KG1 (cell line): Measurements from ENCODE around the gene HSD3B7.
"Not testable (repeated sequence)": the region's sequence is repeated elsewhere in the genome, so short reads cannot be mapped to it uniquely, and the experiment has no call there.

Experiments used
- DNase-seq: peaks from one replicate; lab custom pipeline; 2025; lab: John Stamatoyannopoulos, UW

HSD3B7 gene

GRCh38 chr16:30984669-30985400 is at the start of gene HSD3B7:
Gene HSD3B7, plus strand, starts transcription at chr16:30985207. Its CDS starts 452 bp downstream, at chr16:30985659.
- no peak for DNase-seq

GRCh38 chr16:30937692-30938091 is 47.3 kb upstream of the HSD3B7 start:
- DNase-seq: no peak

DNA sequence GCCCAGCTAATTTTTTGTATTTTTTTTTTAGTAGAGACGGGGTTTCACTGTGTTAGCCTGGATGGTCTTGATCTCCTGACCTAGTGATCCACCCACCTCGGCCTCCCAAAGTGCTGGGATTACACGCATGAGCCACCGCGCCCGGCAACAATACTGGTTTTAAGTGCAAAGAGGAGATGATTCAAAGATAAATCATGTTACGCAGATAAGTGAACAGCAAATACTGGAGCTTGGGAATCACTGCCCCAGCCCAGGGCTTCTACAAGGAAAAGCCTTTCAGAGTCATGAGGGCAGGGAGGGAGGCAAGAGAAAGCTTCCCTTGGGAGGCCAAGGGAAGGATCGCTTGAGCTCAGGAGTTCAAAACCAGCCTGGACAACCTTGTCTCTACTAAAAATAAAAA is 45.4 kb upstream of the HSD3B7 start:
- not testable (repeated sequence) for DNase-seq

DNA sequence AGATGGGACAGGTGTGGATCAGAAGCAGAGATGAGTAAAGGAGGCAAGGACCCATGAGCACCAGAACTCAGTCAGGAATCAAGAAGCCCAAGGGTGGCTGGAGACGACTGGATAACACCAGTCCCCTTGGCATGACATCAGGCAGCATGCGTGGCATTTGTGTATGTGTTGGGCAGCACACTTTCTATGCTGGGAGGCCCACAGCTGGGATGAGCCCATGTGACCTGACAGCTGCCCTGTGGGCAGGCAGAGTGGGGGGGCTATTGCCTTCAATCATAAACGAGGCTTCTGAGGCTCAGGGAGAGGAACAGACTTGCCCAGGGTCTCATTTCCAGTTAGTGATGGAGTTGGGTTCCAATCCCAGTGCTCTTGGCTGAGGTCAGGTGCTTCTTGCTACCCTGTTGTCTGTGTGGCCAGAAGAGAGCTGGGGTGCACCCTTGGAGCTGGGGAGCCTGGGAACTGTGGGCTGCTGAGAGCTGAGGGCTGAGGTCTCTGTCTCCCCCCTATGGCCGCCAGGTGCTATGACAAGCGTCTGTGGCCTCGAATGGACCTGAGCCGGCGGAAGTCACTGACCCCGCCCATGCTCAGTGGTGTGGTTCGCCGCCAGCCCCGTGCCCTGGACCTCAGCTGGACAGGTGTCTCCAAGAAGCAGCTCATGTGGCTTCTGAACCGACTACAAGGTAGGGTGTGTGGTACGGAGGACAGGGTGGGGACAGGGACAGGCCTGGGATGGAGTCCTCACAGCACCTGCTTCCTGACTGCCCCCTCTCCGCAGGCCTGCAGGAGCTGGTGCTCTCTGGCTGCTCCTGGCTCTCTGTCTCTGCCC is 43.2 kb upstream of the HSD3B7 start:
- DNase-seq: no peak

GRCh38 chr16:30942426-30942806 is 42.6 kb upstream of the HSD3B7 start:
- DNase-seq: no peak

DNA sequence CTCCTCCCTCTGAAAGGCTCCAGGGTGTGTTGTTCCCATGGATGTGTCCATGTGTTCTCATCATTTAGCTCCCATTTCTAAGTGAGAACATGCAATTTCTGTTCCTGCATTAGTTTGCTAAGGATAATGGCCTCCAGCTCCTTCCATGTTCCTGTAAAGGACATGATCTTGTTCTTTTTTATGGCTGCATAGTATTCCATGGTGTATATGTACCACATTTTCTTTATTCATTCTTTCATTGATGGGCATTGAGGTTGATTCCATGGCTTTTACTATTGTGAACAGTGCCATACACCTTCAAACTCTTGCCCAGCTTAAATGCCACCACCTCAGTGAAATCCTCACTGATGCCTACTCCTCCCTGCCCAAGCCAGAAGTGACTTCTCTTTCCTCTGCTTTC is 40.7 kb upstream of the HSD3B7 start:
- DNase-seq: no peak

DNA sequence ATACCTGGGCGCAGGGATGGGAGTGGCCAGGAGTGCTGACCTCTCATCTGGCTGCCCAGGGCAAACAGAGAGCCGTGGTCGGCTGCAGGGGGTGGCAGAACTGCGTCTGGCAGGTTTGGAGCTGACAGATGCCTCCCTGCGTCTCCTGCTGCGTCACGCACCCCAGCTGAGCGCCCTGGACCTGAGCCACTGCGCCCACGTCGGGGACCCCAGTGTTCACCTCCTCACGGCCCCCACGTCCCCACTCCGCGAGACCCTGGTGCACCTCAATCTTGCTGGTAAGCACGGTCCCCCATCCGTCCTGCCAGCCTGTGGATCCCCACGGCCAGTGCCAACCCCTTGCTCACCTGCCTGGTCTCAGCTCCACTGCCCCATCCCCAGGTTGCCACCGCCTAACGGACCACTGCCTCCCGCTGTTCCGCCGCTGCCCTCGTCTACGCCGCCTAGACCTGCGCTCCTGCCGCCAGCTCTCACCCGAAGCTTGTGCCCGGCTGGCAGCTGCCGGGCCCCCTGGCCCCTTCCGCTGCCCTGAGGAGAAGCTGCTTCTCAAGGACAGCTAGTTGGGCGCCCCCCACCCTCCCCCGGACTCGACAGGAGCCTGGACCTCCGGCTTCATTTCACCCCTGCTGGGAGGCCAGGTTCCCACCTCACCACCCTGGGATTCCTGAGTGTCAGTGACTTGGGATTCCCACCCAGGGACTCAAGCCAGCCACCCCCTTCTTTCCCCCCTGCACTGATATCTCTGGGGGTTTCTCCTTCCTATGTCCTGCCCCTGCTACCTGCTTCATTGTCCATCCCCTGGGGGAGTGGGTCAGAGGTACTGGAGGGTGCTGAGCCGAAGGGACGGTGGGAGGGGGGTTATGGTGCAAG is 38.1 kb upstream of the HSD3B7 start:
- no peak for DNase-seq

DNA sequence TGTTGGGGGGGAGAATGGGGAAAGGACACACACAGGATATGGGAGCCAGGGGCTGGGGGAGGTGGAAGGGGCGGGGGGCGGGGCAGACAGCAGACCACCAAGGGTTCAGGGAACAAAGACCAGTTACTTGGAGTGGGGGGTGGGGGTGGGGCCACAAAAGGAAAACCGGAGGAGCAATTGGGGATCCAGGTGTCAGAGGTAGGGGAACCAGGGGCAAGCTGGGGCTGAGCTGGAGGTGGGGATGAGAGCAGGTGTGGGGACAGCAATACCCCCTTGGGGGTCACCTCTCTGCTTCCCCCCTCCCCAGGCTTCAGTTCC is 37.5 kb upstream of the HSD3B7 start:
- DNase-seq: no peak

DNA sequence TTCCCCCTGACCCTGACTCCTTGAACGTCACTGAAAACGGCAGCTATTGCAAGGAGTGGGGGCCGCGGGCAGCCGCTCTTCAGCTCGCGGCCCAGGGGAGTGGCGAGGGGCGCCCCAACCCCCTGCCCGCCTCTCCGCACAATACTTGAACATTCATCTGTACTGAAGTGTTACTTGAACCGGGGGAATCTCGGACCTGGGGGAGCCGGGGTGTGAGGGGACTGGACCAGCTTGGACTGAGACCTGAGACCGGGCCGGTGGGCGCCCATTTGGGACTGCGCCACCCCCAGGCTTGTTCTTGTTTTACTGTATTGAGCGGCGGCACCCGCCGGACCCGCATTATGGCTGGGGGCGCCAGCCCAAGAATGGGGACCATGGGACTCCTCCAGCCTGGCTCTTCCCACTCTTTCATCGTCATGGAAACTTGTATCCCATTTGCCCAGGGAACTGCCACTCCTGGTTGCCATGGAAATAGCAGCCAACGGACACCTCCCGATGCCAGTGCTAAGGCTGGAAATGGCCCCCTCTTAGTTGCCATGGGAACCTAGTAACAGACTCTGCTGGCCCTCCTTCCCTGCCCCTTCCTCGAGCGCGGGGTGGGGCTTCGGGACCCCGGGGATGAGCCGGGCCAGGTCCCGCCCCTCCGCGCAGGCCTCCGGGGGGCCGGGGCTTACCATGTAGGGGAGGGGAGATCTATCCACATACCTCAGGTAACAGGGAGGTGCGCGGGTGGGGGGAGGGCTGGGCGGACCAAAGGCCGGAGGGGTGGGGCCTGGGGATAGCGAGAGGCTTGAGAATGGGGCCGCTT is 36.9 kb upstream of the HSD3B7 start:
- DNase-seq: no peak

DNA sequence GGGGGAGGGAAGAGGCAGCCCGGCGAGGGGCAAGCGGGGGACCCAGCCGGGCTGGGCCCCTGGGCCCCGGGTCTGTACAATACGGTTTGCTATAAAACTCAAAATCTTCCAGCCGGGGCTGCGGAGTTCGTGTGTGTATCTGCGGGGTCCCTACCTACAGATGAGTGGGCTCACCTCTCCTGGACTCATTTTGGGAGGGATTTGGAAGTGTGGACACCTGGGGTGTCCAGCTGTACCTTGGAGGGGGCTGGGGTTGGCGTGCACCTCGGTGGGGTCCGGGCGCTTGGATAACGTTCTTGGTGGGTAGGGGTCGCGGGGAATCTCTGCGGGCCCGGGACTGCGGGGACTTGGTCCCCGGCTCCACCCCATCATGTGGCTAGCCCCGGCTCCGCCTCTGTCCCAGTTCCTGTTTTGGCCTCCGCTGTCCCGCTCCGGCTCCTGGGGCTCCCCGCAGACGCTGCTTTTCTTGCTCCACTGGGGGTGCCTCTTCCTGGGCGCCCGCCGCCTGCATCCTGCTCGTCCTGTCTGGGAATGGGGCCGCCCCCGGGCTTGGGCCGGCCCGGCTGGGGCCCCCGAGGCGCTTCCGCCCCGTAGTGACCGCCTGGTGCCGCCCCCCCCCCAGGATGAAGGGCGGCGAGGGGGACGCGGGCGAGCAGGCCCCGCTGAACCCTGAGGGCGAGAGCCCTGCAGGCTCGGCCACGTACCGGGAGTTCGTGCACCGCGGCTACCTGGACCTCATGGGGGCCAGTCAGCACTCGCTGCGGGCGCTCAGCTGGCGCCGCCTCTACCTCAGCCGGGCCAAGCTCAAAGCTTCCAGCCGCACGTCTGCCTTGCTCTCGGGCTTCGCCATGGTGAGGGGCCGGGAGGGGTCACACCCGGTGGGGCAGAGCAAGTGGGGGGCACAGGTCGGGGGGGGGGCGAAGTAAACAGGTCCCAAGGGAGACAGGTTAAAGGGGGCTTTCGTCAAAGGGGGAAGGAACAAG is 36.0 kb upstream of the HSD3B7 start, which contains the start of gene ORAI3:
TSS of gene ORAI3 (plus strand) at position 402 of the 983 bp plus-strand sequence. CDS start at position 624, 222 bp downstream.
- peak; percentile 54 for DNase-seq

DNA sequence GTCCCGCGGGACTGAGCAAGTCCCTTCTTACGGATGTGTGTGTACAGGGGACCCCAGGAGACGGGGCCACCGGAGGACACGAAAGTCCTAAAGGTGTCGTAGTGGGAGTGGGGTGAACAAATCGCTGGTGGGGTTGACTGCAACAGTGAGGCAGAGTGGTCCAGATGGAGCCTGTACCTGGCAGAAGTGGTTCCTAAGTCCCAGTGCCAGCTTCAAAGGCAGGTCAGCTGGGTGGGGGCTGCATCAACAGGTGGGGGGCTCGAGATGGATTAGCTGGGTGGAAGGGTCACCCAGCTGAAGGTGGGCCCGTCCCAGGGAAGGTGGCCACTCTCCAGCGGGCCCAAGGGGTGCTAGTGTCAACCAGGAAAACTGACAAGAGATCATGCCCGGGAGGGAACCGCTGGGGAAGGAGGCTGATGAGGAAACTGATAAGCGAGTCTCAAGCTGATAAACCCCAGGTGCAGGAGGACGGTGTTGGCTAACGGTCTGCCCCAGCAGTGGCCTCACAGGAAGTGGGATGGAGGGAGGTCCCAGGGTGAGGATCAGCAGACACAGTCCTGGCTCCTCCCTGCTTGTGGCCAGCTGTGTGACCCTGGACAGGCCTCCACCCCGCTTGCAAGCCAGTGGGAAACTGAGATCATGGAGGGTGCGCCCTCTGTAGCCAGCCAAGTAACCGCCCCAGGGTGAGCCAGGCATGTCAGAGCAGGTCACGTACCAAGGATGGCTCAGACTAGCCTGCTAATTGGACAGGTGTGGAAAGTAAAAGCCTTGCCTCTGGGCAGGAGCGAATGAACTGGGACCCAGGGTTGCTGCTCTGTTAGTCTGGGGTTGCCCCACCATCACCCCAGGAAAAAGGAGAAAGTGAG is 35.1 kb upstream of the HSD3B7 start:
- no peak for DNase-seq

- no peak for DNase-seq
Observed at GRCh38 chr16:30950516-30951065, 34.4 kb upstream of the HSD3B7 start.

- DNase-seq: no peak
Observed at GRCh38 chr16:30951193-30951592, 33.8 kb upstream of the HSD3B7 start.

GRCh38 chr16:30951750-30952149 is 33.3 kb upstream of the HSD3B7 start:
- DNase-seq: no peak

- no peak for DNase-seq
Observed at GRCh38 chr16:30953111-30953510, 31.9 kb upstream of the HSD3B7 start.

- DNase-seq: peak; percentile 59
Observed at GRCh38 chr16:30953511-30954124, 31.4 kb upstream of the HSD3B7 start.

DNA sequence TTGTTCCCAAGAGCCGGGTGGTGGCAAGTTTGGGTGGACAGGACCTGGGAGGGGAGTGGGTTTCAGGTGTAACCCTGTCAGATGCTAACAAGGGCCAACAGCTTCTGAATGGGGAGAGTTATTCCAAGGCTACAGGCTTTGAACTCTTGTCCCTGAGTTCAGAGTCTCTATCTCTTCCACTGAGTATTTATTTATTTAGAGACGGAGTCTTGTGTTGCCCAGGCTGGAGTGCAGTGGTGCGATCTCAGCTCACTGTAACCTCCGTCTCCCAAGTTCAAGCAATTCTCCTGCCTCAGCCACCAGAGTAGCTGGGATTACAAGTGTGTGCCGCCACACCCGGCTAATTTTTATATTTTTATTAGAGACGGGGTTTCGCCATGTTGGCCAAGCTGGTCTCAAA is 30.0 kb upstream of the HSD3B7 start:
- DNase-seq: no peak

- DNase-seq: peak; percentile 85
Observed at GRCh38 chr16:30956601-30957455, 28.2 kb upstream of the HSD3B7 start.
